Measurements from ENCODE around the gene LZTS3.

- TF ChIP-seq POLR2A (IDR thresholded peaks at IDR 0.05), result no peak
- TF ChIP-seq, protein P1, sequence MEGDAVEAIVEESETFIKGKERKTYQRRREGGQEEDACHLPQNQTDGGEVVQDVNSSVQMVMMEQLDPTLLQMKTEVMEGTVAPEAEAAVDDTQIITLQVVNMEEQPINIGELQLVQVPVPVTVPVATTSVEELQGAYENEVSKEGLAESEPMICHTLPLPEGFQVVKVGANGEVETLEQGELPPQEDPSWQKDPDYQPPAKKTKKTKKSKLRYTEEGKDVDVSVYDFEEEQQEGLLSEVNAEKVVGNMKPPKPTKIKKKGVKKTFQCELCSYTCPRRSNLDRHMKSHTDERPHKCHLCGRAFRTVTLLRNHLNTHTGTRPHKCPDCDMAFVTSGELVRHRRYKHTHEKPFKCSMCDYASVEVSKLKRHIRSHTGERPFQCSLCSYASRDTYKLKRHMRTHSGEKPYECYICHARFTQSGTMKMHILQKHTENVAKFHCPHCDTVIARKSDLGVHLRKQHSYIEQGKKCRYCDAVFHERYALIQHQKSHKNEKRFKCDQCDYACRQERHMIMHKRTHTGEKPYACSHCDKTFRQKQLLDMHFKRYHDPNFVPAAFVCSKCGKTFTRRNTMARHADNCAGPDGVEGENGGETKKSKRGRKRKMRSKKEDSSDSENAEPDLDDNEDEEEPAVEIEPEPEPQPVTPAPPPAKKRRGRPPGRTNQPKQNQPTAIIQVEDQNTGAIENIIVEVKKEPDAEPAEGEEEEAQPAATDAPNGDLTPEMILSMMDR (IDR thresholded peaks at IDR 0.05), result peak; percentile 69 to 80 (median 77)
- TF ChIP-seq EP300 (IDR thresholded peaks at IDR 0.05; ENCODE audit: low read depth), result no peak
- no peak for TF ChIP-seq POLR2AphosphoS5 (IDR thresholded peaks at IDR 0.05)
These were observed 57.9 kb downstream of the LZTS3 start for GRCh38 chr20:3115190-3116107.
